Tibial artery (tissue), 4 donors: ENCODE results near the gene KRTAP5-2.
"Not testable (repeated sequence)": the region's sequence is repeated elsewhere in the genome, so short reads cannot be mapped to it uniquely, and the experiment has no call there.

Experiments
- DNase-seq, 2 donors: peaks; one replicate each; pipeline ENCODE4 v3.0.0-alpha.2; 2019
- H3K27ac ChIP-seq, 2 donors: fragments of 200-600 bp; sonication (generic) in 1 of 2; 1 replicate in 1 of 2; 2 replicates in 1 of 2; pipeline ENCODE4 v1.5.1; 2018 to 2019; ENCODE audit warnings: mild to moderate bottlenecking in 1 of 2
- H3K27me3 ChIP-seq, 2 donors: fragments of 200-600 bp; sonication (generic) in 1 of 2; one replicate each; pipeline versions ENCODE4 v1.5.1 to v1.6.0; 2016 to 2019
- H3K36me3 ChIP-seq, 3 donors: fragments of 200-600 bp; sonication (generic) in 2 of 3; one replicate each; pipeline ENCODE4 v1.5.1; 2016 to 2019; ENCODE audit warnings: mild to moderate bottlenecking in 2 of 3
- H3K4me1 ChIP-seq, 4 donors: fragments of 200-600 bp; sonication (generic) in 2 of 4; 1 replicate in 3 of 4; 2 replicates in 1 of 4; pipeline ENCODE4 v1.5.1; 2016 to 2019
- H3K4me3 ChIP-seq, 2 donors: fragments of 200-600 bp; sonication (generic) in 1 of 2; 1 replicate in 1 of 2; 2 replicates in 1 of 2; pipeline ENCODE4 v1.5.1; 2018 to 2019; ENCODE audit warnings: mild to moderate bottlenecking in 2 of 2
- H3K9me3 ChIP-seq, 3 donors: fragments of 200-600 bp; sonication (generic) in 1 of 3; one replicate each; pipeline ENCODE4 v1.5.1; 2016 to 2019
- CTCF ChIP-seq, 2 experiments: fragments of 200-600 bp in 1 of 2; fragments of 450-650 bp in 1 of 2; IDR thresholded peaks; one replicate each; pipeline ENCODE4 v1.5.1; 2017 to 2019; ENCODE audit warnings: antibody characterized with exemption in 2 of 2, mild to moderate bottlenecking in 1 of 2, moderate library complexity in 1 of 2
- intact Hi-C: fragments of 100-400 bp; cut with DNase I; formaldehyde crosslinking; loops from one replicate; pipeline ENCODE4 v1.15.0; 2023; ENCODE audit warnings: low total_unique reads

The KRTAP5-2 gene

GRCh38 chr11:1608363-1608762 lies 10.3 kb upstream of the KRTAP5-2 start, which contains the start of gene KRTAP5-3:
Gene KRTAP5-3, minus strand, starts transcription at chr11:1608463. Its CDS starts 78 bp downstream, at chr11:1608385.
- peak in 1 of 2 donors; percentile 27 for DNase-seq
- TF ChIP-seq CTCF (IDR thresholded peaks at IDR 0.05), result no peak
- Histone ChIP-seq H3K27me3 (peaks cover 0 to 41% of the 10 kb centered on the region in 2 donors), H3K36me3 (no peaks in the 10 kb centered on the region), H3K9me3 (no peaks in the 10 kb centered on the region), H3K27ac (no peak within 1 kb of the TSS), H3K4me1 (no peaks in the 10 kb centered on the region), H3K4me3 (no peak within 1 kb of the TSS)
- intact Hi-C loops, result no loop called here

GRCh38 chr11:1607901-1608300 lies 9.8 kb upstream of the KRTAP5-2 start:
- H3K27ac ChIP-seq, intact Hi-C loops, H3K9me3 ChIP-seq, H3K4me1 ChIP-seq, H3K36me3 ChIP-seq, H3K4me3 ChIP-seq: not testable (repeated sequence)
- DNase-seq, result peak in 1 of 2 donors; percentile 41
- H3K27me3 ChIP-seq, result peaks cover 0 to 41% of the 10 kb centered on the region in 2 donors

GRCh38 chr11:1607156-1607845 lies 9.2 kb upstream of the KRTAP5-2 start:
- H3K4me1 ChIP-seq, H3K36me3 ChIP-seq, H3K4me3 ChIP-seq, H3K27ac ChIP-seq, intact Hi-C loops, H3K9me3 ChIP-seq: not testable (repeated sequence)
- H3K27me3 ChIP-seq, result peaks cover 0 to 41% of the 10 kb centered on the region in 2 donors
- peak in 1 of 2 donors; percentile 39 for DNase-seq

- H3K36me3 ChIP-seq, intact Hi-C loops, H3K9me3 ChIP-seq, H3K4me3 ChIP-seq, H3K27ac ChIP-seq, H3K4me1 ChIP-seq: not testable (repeated sequence)
- peak in 1 of 2 donors; percentile 27 for DNase-seq
- H3K27me3 ChIP-seq, result peaks cover 0 to 41% of the 10 kb centered on the region in 2 donors
Measured at GRCh38 chr11:1605923-1606322, 7.8 kb upstream of the KRTAP5-2 start.

- no peak overlapping the region for H3K27ac ChIP-seq
- intact Hi-C loops, result no loop called here
- no peaks in the 10 kb centered on the region for H3K9me3 ChIP-seq
- peak in 1 of 2 donors; percentile 42 for DNase-seq
- H3K4me1 ChIP-seq, result no peaks in the 10 kb centered on the region
- H3K36me3 ChIP-seq, result no peaks in the 10 kb centered on the region
- peaks cover 0 to 41% of the 10 kb centered on the region in 2 donors for H3K27me3 ChIP-seq
- no peak overlapping the region for H3K4me3 ChIP-seq
- TF ChIP-seq CTCF (IDR thresholded peaks at IDR 0.05), result no peak
Measured at GRCh38 chr11:1604711-1605110, 6.6 kb upstream of the KRTAP5-2 start.

GRCh38 chr11:1604181-1604580 lies 6.1 kb upstream of the KRTAP5-2 start:
- peaks cover 0 to 40% of the 10 kb centered on the region in 2 donors for H3K27me3 ChIP-seq
- no peaks in the 10 kb centered on the region for H3K4me1 ChIP-seq
- H3K4me3 ChIP-seq, result no peak overlapping the region
- no peak for TF ChIP-seq CTCF (IDR thresholded peaks at IDR 0.05)
- H3K9me3 ChIP-seq, result no peaks in the 10 kb centered on the region
- no peak overlapping the region for H3K27ac ChIP-seq
- H3K36me3 ChIP-seq, result no peaks in the 10 kb centered on the region
- intact Hi-C loops, result no loop called here
- no peak for DNase-seq

- H3K27ac ChIP-seq, result no peak overlapping the region
- no peak for TF ChIP-seq CTCF (IDR thresholded peaks at IDR 0.05)
Measured at GRCh38 chr11:1603629-1604028, 5.5 kb upstream of the KRTAP5-2 start.

GRCh38 chr11:1601663-1602062 lies 3.6 kb upstream of the KRTAP5-2 start:
- H3K27me3 ChIP-seq, result peaks cover 0 to 33% of the 10 kb centered on the region in 2 donors
- H3K9me3 ChIP-seq, intact Hi-C loops, DNase-seq, H3K27ac ChIP-seq, H3K4me1 ChIP-seq, H3K4me3 ChIP-seq, H3K36me3 ChIP-seq: not testable (repeated sequence)

More at GRCh38 chr11:1603629-1604028, 5.5 kb upstream of the KRTAP5-2 start:
- Histone ChIP-seq H3K27me3 (peaks cover 0 to 38% of the 10 kb centered on the region in 2 donors), H3K4me3 (no peak overlapping the region), H3K36me3 (no peaks in the 10 kb centered on the region), H3K4me1 (no peaks in the 10 kb centered on the region), H3K9me3 (no peaks in the 10 kb centered on the region)
- no peak for DNase-seq
- intact Hi-C loops, result no loop called here
